ENCODE measurements around the gene RPRM. TPM values are rescaled to one million over a fixed set of nuclear protein-coding genes. Genes with fewer than 3 reads are reported as not detected.

RPRM gene
- total RNA-seq, 2 donors from 2014 or later = 2.5 to 4.9 TPM

- H3K4me1 ChIP-seq (replicated peaks) = no peaks in the 10 kb centered on the region
- no peaks in the 10 kb centered on the region for H3K27me3 ChIP-seq (replicated peaks; ENCODE audit: insufficient read depth)
- no peaks in the 10 kb centered on the region for H3K36me3 ChIP-seq
- H3K4me3 ChIP-seq = no peak overlapping the region
- no peaks in the 10 kb centered on the region for H3K9me3 ChIP-seq
- intact Hi-C loops (cut with DNase I) = loop anchor here (5.0 kb wide), 2 partner anchors 313 to 548 kb away; no protein-coding TSS in a partner anchor
- H3K27ac ChIP-seq = no peak overlapping the region
- TF ChIP-seq CTCF (IDR thresholded peaks at IDR 0.05) = no peak
- TF ChIP-seq POLR2A (IDR thresholded peaks at IDR 0.05) = no peak
- no peak for TF ChIP-seq POLR2AphosphoS5 (IDR thresholded peaks at IDR 0.05)
- 38% methylated on average over 2 of the region's 2 CpGs for WGBS
- no peak for DNase-seq (ENCODE audit: low spot score)
These were observed 3.6 kb downstream of the RPRM start for GRCh38 chr2:153474876-153475435.

- no peaks in the 10 kb centered on the region for H3K36me3 ChIP-seq
- no peak for TF ChIP-seq CTCF (IDR thresholded peaks at IDR 0.05)
- TF ChIP-seq POLR2A (IDR thresholded peaks at IDR 0.05) = no peak
- no peak for TF ChIP-seq POLR2AphosphoS5 (IDR thresholded peaks at IDR 0.05)
- no peak overlapping the region for H3K27ac ChIP-seq
- no peaks in the 10 kb centered on the region for H3K27me3 ChIP-seq (replicated peaks; ENCODE audit: insufficient read depth)
- H3K4me1 ChIP-seq (replicated peaks) = no peaks in the 10 kb centered on the region
- WGBS = 53% methylated on average over 1 of the region's 1 CpG
- intact Hi-C loops (cut with DNase I) = no loop called here
- no peak for DNase-seq (ENCODE audit: low spot score)
- no peak overlapping the region for H3K4me3 ChIP-seq
- no peaks in the 10 kb centered on the region for H3K9me3 ChIP-seq
These were observed 4.2 kb downstream of the RPRM start for GRCh38 chr2:153474407-153474806.

- Histone ChIP-seq H3K9me3 (no peaks in the 10 kb centered on the region), H3K4me3 (no peak overlapping the region), H3K4me1 (replicated peaks) (no peaks in the 10 kb centered on the region), H3K27ac (no peak overlapping the region), H3K36me3 (no peaks in the 10 kb centered on the region), H3K27me3 (replicated peaks; ENCODE audit: insufficient read depth) (no peaks in the 10 kb centered on the region)
- 92% methylated on average over 4 of the region's 4 CpGs for WGBS
- TF ChIP-seq POLR2AphosphoS5 (IDR thresholded peaks at IDR 0.05) = no peak
- TF ChIP-seq POLR2A (IDR thresholded peaks at IDR 0.05) = no peak
- no peak for TF ChIP-seq CTCF (IDR thresholded peaks at IDR 0.05)
- DNase-seq (ENCODE audit: low spot score) = no peak
- intact Hi-C loops (cut with DNase I) = no loop called here
These were observed 7.7 kb downstream of the RPRM start for GRCh38 chr2:153470867-153471266.

- Histone ChIP-seq H3K4me3 (no peak overlapping the region), H3K4me1 (replicated peaks) (no peaks in the 10 kb centered on the region), H3K9me3 (no peaks in the 10 kb centered on the region), H3K27ac (no peak overlapping the region), H3K36me3 (no peaks in the 10 kb centered on the region), H3K27me3 (replicated peaks; ENCODE audit: insufficient read depth) (no peaks in the 10 kb centered on the region)
- intact Hi-C loops (cut with DNase I) = no loop called here
- 24% methylated on average over 3 of the region's 3 CpGs for WGBS
- TF ChIP-seq POLR2A (IDR thresholded peaks at IDR 0.05) (no peak), POLR2AphosphoS5 (IDR thresholded peaks at IDR 0.05) (no peak), CTCF (IDR thresholded peaks at IDR 0.05) (no peak)
- DNase-seq (ENCODE audit: low spot score) = no peak
These were observed 14.2 kb downstream of the RPRM start for GRCh38 chr2:153464395-153464794.

- Histone ChIP-seq H3K9me3 (no peaks in the 10 kb centered on the region), H3K36me3 (no peaks in the 10 kb centered on the region), H3K4me3 (no peak overlapping the region), H3K27me3 (replicated peaks; ENCODE audit: insufficient read depth) (no peaks in the 10 kb centered on the region), H3K4me1 (replicated peaks) (no peaks in the 10 kb centered on the region), H3K27ac (no peak overlapping the region)
- 84% methylated on average over 2 of the region's 2 CpGs for WGBS
- DNase-seq (ENCODE audit: low spot score) = no peak
- TF ChIP-seq CTCF (IDR thresholded peaks at IDR 0.05) (no peak), POLR2A (IDR thresholded peaks at IDR 0.05) (no peak), POLR2AphosphoS5 (IDR thresholded peaks at IDR 0.05) (no peak)
- intact Hi-C loops (cut with DNase I) = no loop called here
These were observed 16.2 kb downstream of the RPRM start for GRCh38 chr2:153462338-153462859.
